ENCODE data around the gene TBX15.

Gene TBX15

DNA sequence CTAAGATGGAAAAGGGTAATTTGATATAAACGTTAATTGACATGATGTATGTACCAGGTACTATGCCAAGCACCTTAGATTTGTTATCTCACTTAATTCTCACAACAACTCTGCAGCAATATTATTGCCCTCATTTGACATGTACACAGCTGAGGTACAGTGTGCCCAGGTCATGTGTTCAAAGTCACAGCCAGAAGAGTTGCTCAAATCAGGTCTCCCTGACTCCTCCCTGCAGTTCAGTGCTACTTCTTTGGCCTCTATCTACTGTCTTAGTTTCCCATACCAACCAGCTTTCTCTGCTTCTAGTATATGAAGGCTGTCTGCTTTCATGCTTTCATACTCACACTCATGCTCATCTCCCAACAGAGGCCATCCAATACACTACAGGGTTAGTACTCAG, 15.1 kb downstream of the TBX15 start:
- no peak for DNase-seq (ENCODE audit: low read depth)
- TF ChIP-seq, protein P1, sequence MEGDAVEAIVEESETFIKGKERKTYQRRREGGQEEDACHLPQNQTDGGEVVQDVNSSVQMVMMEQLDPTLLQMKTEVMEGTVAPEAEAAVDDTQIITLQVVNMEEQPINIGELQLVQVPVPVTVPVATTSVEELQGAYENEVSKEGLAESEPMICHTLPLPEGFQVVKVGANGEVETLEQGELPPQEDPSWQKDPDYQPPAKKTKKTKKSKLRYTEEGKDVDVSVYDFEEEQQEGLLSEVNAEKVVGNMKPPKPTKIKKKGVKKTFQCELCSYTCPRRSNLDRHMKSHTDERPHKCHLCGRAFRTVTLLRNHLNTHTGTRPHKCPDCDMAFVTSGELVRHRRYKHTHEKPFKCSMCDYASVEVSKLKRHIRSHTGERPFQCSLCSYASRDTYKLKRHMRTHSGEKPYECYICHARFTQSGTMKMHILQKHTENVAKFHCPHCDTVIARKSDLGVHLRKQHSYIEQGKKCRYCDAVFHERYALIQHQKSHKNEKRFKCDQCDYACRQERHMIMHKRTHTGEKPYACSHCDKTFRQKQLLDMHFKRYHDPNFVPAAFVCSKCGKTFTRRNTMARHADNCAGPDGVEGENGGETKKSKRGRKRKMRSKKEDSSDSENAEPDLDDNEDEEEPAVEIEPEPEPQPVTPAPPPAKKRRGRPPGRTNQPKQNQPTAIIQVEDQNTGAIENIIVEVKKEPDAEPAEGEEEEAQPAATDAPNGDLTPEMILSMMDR (IDR thresholded peaks at IDR 0.05; ENCODE audit: insufficient read depth, low read depth, low read length, missing control alignments): no peak
- H3K4me3 ChIP-seq (ENCODE audit: low read depth, low read length): no peak overlapping the region

DNA sequence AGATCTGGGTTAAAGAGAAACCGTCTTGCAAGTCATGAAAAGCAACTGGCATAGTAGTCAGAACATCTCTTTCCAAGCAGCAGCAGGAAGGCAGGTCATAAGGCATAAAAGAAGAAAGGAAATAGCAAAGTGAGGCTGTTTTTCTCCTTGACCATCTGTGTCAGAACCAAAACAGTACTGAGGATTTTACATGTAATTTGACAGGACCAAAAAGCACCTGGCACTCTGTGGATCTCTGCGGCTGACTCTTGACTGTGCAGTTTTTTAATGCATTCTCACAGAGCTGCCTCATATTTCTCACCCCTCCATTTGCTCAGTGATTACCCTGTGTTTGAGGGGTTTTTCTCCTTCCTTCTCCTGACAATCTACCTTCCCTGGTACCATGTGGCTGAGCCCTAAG, 17.7 kb downstream of the TBX15 start:
- DNase-seq (ENCODE audit: low read depth): no peak
- no peak overlapping the region for H3K4me3 ChIP-seq (ENCODE audit: low read depth, low read length)
- TF ChIP-seq, protein P1 (IDR thresholded peaks at IDR 0.05; ENCODE audit: insufficient read depth, low read depth, low read length, missing control alignments): no peak

DNA sequence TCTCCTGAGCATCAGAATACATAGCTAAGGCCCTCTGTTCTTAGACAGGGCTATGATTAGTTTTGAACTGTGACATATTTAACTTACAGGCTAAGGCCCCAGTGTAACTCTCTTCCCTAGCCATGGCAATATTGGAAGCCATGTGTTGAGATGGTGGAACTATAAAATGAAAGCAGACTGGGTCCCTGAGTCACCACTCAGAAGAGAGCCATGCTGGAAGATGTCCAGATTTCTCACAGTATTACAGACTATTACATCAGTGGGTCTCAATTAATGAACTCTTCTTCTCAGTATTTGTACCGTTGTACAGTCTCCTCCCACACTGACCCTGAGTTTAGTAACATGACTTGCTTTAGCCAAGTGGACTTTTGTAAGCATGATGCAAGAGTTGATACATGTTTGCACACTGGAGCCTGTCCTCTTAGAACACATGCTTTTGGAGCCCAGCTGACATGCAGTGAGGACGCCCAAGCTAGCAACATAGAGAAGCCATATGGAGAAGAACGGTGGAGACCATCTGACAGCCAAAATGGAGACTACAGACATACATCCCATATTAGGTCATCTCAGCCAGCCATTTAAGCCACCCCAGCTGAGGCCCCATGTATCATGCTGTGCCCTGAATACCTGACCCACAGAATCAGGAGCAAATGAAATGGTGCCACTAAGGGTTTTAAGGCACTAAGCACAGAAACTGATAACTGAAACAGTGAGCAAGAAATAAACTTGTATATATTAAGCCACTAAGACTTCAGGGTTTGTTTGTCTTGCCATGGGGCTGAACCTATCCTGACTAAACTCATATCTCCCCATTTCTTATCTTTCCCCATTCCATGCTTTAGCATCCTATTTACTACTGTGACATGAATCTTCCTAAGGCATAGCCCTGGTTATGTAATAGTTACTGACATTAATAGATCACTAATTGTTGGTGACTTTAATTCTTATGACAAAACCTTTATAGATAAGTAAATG, 24.4 kb downstream of the TBX15 start:
- no peak overlapping the region for H3K4me3 ChIP-seq (ENCODE audit: low read depth, low read length)
- DNase-seq (ENCODE audit: low read depth): no peak
- TF ChIP-seq, protein P1 (IDR thresholded peaks at IDR 0.05; ENCODE audit: insufficient read depth, low read depth, low read length, missing control alignments): no peak

DNA sequence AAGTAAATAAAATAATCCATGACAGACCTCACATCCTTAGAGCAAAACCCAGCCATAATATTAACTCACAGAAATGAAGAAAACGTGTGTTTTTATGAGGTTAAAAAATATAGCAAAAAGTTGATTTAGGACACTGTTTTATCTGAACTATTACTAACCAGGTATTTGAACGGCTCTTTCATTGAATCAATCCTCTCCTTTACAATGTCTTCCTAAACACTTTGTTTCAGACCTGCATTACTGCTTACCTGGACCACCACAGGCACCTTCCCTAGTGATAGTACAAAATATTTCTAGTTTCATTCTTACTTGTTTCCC, 25.0 kb downstream of the TBX15 start:
- TF ChIP-seq, protein P1 (IDR thresholded peaks at IDR 0.05; ENCODE audit: insufficient read depth, low read depth, low read length, missing control alignments): no peak
- no peak for DNase-seq (ENCODE audit: low read depth)
- H3K4me3 ChIP-seq (ENCODE audit: low read depth, low read length): no peak overlapping the region

DNA sequence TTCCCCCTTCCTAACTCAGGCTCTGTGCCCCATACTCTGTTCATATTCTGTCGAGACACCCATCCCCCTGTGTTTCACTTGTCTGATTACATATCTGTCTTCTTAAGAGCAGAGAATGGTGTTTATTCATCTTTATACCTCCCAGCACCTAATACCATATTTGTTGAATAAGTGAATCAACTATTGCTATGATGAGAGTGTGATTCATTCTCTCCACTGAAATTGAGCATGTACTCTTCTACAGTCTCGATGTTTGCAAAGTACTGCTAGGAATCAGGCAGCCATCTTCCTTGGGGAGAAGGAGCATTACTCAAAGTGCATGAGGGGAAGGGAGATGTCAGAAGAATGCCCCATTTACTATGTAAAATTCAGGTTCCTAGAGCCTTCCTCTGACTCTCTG, 27.0 kb downstream of the TBX15 start:
- DNase-seq (ENCODE audit: low read depth): no peak
- TF ChIP-seq, protein P1 (IDR thresholded peaks at IDR 0.05; ENCODE audit: insufficient read depth, low read depth, low read length, missing control alignments): no peak
- no peak overlapping the region for H3K4me3 ChIP-seq (ENCODE audit: low read depth, low read length)

DNA sequence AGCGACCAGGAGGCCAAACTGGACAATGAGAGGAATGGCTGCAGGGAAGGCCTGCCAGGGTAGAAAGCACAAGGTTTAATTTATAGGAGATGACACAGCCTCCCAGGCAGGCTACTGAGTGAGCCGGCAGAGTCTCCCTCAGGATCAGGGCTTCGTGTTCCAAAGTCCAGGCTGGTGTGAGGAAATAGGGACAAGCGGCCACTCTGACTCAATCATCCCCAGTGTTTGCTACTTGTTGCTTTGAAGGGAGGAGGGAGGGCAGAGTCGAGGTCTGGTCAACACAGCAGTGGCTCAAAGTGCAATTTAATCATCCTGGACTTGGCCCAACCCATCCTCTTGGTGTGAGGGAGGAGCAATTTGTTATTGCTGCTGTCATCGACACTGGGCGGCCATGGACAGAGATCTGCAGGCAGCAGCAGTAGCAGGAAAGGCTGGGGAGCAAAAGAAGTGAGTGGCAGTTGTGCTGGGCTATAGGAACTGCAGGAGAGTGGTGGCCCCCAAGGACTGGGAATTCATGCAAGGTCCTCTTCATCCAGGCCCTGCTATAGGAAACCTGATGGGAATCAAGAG, 27.5 kb downstream of the TBX15 start:
- no peak for DNase-seq (ENCODE audit: low read depth)
- TF ChIP-seq, protein P1 (IDR thresholded peaks at IDR 0.05; ENCODE audit: insufficient read depth, low read depth, low read length, missing control alignments): no peak
- no peak overlapping the region for H3K4me3 ChIP-seq (ENCODE audit: low read depth, low read length)
